MM.1S (cell line): ENCODE measurements around the gene VAV2.

Experiments
- CTCF ChIP-seq: fragments of 300-600 bp; sonication (generic); IDR thresholded peaks from 2 replicates; pipeline ENCODE4 v1.5.1; 2016; ENCODE audit warnings: antibody characterized with exemption, low read length, mixed read lengths
- EZH2 ChIP-seq: fragments of 300-600 bp; sonication (generic); optimal IDR thresholded peaks from 2 replicates; pipeline ENCODE3; 2017; ENCODE audit warnings: low read depth, mild to moderate bottlenecking, antibody characterized with exemption, low read length, mixed read lengths

DNA sequence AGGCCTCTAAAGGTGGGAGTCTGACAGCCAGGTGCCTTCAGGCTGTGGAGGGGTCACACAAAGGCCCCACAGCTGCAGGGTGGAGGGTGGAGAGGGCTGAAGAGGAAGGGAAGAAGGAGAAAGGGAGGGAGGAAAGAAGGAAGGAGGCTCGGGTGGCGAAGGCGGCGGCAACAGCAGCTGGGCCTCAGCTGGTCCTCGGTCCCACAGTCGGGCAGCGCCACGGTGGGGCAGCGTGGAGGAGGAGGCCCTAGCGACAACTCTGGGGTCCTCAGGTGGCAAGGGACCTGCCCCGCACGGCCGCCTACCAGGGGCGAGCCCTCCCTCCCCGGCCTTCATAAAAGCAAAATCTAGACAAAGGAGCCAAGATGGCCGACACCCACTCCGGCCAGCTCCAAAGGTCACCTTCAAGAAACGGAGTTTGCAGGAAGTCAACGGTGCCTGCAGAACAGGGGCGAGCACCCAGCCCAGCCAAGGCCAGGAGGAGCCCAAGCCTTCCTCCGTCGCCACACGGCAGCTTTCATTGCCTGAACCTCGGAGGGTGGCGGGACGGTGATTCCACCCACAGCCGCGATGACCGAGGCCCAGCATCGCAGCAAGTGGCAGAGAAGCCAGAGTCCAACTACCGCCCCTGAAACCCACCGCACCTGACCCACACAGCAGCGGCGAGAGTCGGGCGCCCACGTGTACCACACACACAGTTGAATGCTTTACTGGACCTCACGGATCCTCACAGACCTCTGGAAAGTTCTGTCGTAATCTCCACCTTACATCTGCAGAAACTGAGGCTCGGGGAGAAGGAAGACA lies 98.7 kb downstream of the VAV2 start:
- TF ChIP-seq CTCF = no peak
- TF ChIP-seq EZH2 = no peak
